Measurements from ENCODE around the gene PRX.

PRX gene

DNA sequence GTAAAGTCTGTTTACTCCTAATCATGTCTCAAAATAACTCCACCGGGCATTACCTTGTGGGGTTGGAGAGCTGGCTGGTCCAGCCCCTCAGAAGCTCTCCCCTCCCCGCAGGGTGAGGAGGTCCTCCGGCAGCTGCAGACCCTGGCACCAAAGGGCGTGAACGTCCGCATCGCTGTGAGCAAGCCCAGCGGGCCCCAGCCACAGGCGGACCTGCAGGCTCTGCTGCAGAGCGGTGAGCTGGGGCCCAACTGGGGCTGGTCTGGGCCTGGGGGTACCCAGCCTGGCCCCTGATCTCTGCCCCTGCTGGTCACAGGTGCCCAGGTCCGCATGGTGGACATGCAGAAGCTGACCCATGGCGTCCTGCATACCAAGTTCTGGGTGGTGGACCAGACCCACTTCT lies 43.4 kb downstream of the PRX start:
- no peak for DNase-seq (ENCODE audit: low read depth in 1 of 2, low spot score in 1 of 2)
- in situ Hi-C loops (cut with HindIII; ENCODE audit: low pct_unique_long_range_greater_than_20kb, low sequenced_read_pairs): no loop called here
- no peak for TF ChIP-seq JUND (IDR thresholded peaks at IDR 0.05; ENCODE audit: low read depth)

DNA sequence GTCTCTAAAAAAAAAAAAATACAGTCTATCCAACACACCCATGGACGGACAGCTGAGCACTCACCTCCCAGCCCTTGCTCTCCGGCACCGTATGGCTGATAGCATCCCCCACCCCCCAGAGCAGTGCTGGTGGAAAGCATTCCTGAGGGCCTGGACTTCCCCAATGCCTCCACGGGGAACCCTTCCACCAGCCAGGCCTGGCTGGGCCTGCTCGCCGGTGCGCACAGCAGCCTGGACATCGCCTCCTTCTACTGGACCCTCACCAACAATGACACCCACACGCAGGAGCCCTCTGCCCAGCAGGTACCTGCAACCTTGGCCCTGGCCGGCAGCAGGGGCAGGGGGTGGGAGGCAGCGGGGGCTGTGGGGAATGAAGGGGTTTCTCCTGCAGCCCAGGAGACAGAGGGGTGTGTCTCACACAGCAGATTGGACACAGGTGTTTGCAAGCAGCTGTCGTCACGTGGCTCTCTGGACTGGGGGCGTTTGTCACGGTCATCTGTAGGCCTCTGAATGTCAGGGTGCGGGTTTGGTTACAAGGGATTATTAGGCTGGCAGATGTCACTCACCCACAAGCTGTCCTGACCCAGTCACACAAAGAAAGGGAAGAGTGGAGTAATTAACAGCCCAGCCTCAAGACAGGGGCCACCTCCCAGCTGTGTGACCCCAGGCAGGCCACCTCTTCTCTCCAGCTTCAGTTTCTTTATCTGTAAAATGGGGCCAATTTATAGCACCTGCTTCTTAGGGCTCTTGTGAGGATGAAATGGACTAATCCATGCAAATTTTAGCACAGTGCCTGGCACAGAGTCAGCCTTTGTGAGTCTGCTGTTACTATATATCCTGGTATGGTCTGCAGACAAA lies 45.4 kb downstream of the PRX start:
- DNase-seq (ENCODE audit: low read depth in 1 of 2, low spot score in 1 of 2): no peak
- in situ Hi-C loops (cut with HindIII; ENCODE audit: low pct_unique_long_range_greater_than_20kb, low sequenced_read_pairs): no loop called here
- TF ChIP-seq JUND (IDR thresholded peaks at IDR 0.05; ENCODE audit: low read depth): no peak

DNA sequence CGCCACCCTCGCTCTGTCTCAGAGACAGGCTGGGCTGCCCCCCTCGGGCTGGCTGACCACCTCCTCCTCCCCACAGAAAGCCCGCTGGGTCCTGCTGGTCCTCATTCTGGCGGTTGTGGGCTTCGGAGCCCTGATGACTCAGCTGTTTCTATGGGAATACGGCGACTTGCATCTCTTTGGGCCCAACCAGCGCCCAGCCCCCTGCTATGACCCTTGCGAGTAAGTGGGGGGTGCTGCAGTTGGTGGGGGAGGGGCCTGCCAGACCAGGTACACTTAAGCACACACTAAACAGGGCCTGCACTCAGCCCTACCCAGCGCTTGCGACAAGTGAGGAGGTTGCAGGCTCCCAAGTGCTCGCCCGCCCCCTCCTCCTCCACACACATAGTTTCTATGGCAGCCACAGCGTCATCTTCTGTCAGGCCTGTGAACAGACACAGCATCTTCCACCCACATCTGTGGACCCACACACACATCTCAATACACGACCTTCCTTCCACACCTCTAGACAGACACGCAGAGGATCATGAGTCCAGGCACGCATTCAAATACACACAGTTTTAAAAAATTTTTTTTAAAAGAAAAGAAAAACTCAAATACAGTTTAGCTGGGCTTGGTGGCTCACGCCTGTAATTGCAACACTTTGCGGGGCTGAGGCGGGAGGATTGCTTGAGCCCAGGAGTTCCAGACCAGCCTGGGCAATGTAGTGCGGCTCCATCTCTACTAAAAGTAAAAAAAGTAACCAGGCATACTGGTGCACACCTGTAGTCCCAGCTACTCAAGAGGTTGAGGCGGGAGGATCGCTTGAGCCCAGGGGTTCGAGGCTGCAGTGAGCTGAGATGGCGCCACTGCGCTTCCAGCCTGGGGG lies 46.2 kb downstream of the PRX start:
- in situ Hi-C loops (cut with HindIII; ENCODE audit: low pct_unique_long_range_greater_than_20kb, low sequenced_read_pairs): no loop called here
- TF ChIP-seq JUND (IDR thresholded peaks at IDR 0.05; ENCODE audit: low read depth): no peak
- no peak for DNase-seq (ENCODE audit: low read depth in 1 of 2, low spot score in 1 of 2)

GRCh38 chr19:40365613-40366401 lies 47.4 kb downstream of the PRX start:
- in situ Hi-C loops (cut with HindIII; ENCODE audit: low pct_unique_long_range_greater_than_20kb, low sequenced_read_pairs): no loop called here
- no peak for TF ChIP-seq JUND (IDR thresholded peaks at IDR 0.05; ENCODE audit: low read depth)
- DNase-seq (ENCODE audit: low read depth in 1 of 2, low spot score in 1 of 2): no peak

- DNase-seq (ENCODE audit: low read depth in 1 of 2, low spot score in 1 of 2): no peak
- no peak for TF ChIP-seq JUND (IDR thresholded peaks at IDR 0.05; ENCODE audit: low read depth)
- in situ Hi-C loops (cut with HindIII; ENCODE audit: low pct_unique_long_range_greater_than_20kb, low sequenced_read_pairs): no loop called here
Measured at GRCh38 chr19:40365010-40365409, 48.2 kb downstream of the PRX start.

DNA sequence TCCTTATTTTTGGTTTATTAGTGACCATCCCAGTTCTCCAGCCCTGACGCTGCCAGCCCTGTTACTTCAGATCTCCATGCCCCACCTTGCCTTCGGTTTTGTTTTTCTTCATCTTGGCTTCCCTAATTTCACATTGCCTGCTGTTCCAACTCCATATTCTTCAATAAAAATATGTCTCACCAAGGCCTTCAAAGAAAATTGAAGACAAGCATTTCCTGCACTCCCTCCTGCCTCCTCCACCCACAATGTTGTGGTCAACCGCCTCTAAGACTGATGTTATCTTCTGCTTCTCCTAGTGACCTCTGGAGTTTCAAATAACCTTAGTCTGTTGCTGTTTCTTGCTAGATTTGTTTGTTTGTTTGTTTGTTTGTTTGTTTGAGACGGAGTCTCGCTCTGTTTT lies 50.1 kb downstream of the PRX start:
- no peak for TF ChIP-seq JUND (IDR thresholded peaks at IDR 0.05; ENCODE audit: low read depth)
- in situ Hi-C loops (cut with HindIII; ENCODE audit: low pct_unique_long_range_greater_than_20kb, low sequenced_read_pairs): no loop called here
- DNase-seq (ENCODE audit: low read depth in 1 of 2, low spot score in 1 of 2): no peak

GRCh38 chr19:40362160-40362559 lies 51.0 kb downstream of the PRX start:
- no peak for TF ChIP-seq JUND (IDR thresholded peaks at IDR 0.05; ENCODE audit: low read depth)
- no peak for DNase-seq (ENCODE audit: low read depth in 1 of 2, low spot score in 1 of 2)
- in situ Hi-C loops (cut with HindIII; ENCODE audit: low pct_unique_long_range_greater_than_20kb, low sequenced_read_pairs): no loop called here

GRCh38 chr19:40360708-40361241 lies 52.4 kb downstream of the PRX start:
- TF ChIP-seq JUND (IDR thresholded peaks at IDR 0.05; ENCODE audit: low read depth): no peak
- no peak for DNase-seq (ENCODE audit: low read depth in 1 of 2, low spot score in 1 of 2)
- in situ Hi-C loops (cut with HindIII; ENCODE audit: low pct_unique_long_range_greater_than_20kb, low sequenced_read_pairs): no loop called here

GRCh38 chr19:40360020-40360707 lies 53.0 kb downstream of the PRX start:
- no peak for DNase-seq (ENCODE audit: low read depth in 1 of 2, low spot score in 1 of 2)
- TF ChIP-seq JUND (IDR thresholded peaks at IDR 0.05; ENCODE audit: low read depth): no peak
- in situ Hi-C loops (cut with HindIII; ENCODE audit: low pct_unique_long_range_greater_than_20kb, low sequenced_read_pairs): no loop called here

GRCh38 chr19:40358773-40359172 lies 54.4 kb downstream of the PRX start:
- DNase-seq (ENCODE audit: low read depth in 1 of 2, low spot score in 1 of 2): no peak
- no peak for TF ChIP-seq JUND (IDR thresholded peaks at IDR 0.05; ENCODE audit: low read depth)
- in situ Hi-C loops (cut with HindIII; ENCODE audit: low pct_unique_long_range_greater_than_20kb, low sequenced_read_pairs): no loop called here

- no peak for TF ChIP-seq JUND (IDR thresholded peaks at IDR 0.05; ENCODE audit: low read depth)
- in situ Hi-C loops (cut with HindIII; ENCODE audit: low pct_unique_long_range_greater_than_20kb, low sequenced_read_pairs): no loop called here
- no peak for DNase-seq (ENCODE audit: low read depth in 1 of 2, low spot score in 1 of 2)
Measured at GRCh38 chr19:40357640-40358039, 55.5 kb downstream of the PRX start.

Measured in T47D (cell line).